Mucosa of rectum (tissue), 2 donors: ENCODE data around the gene SAMD4A.

Source experiments
- H3K27ac ChIP-seq, 2 donors: one replicate each; pipeline ENCODE4 v1.7.0; 2013; ENCODE audit warnings: inconsistent platforms in 2 of 2, low read depth in 2 of 2, low read length in 2 of 2
- H3K27me3 ChIP-seq, 2 donors: one replicate each; pipeline ENCODE4 v1.7.0; 2013; ENCODE audit warnings: low read length in 2 of 2; ENCODE audit not compliant: control insufficient read depth in 2 of 2, insufficient read depth in 2 of 2
- H3K36me3 ChIP-seq, 2 donors: one replicate each; pipeline ENCODE4 v1.7.0; 2013; ENCODE audit warnings: low read length in 2 of 2; ENCODE audit not compliant: control insufficient read depth in 2 of 2, insufficient read depth in 2 of 2
- H3K4me1 ChIP-seq, 2 donors: one replicate each; pipeline ENCODE4 v1.7.0; 2013; ENCODE audit warnings: low read length in 2 of 2, mild to moderate bottlenecking in 1 of 2; ENCODE audit not compliant: control insufficient read depth in 2 of 2, insufficient read depth in 2 of 2
- H3K4me3 ChIP-seq, 2 donors: one replicate each; pipeline ENCODE4 v1.7.0; 2013; ENCODE audit warnings: low read length in 2 of 2
- H3K9ac ChIP-seq, 2 donors: one replicate each; pipeline ENCODE4 v1.7.0; 2013; ENCODE audit warnings: low read length in 2 of 2, low read depth in 1 of 2, mild to moderate bottlenecking in 1 of 2
- H3K9me3 ChIP-seq, 2 donors: one replicate each; pipeline ENCODE4 v1.7.0; 2013; ENCODE audit warnings: low read length in 2 of 2; ENCODE audit not compliant: control insufficient read depth in 2 of 2
- donor health status: healthy.
- donor health status: Normal muscosa, but diverticular disease.

Gene SAMD4A

GRCh38 chr14:54709444-54709843, 142.5 kb downstream of the SAMD4A start:
- Histone ChIP-seq H3K27me3 (no peaks in the 10 kb centered on the region), H3K27ac (no peak overlapping the region), H3K4me3 (no peak overlapping the region), H3K9ac (no peak overlapping the region), H3K36me3 (no peaks in the 10 kb centered on the region), H3K4me1 (peaks cover 2 to 8% of the 10 kb centered on the region in 2 donors), H3K9me3 (no peaks in the 10 kb centered on the region)

DNA sequence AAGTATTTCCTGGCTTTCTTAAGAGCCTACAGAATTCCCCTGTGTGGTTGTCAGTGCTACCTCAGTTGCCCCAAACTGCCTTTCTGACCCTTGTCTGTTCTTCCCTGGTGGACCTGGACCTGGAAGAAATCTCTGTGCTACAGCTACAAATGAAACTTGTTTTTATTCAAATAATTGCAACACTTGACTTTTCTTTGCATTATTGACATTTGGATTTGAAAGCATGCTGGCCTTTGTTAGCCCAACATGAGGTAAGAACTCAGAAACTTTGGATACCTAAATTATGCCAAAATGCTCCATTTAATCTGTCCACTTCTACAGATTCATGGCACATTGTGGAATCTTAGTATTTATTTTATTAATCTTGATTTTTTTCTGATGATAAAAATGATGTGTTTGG, 142.9 kb downstream of the SAMD4A start:
- Histone ChIP-seq H3K36me3 (no peaks in the 10 kb centered on the region), H3K27ac (no peak overlapping the region), H3K4me1 (peaks cover 2 to 8% of the 10 kb centered on the region in 2 donors), H3K4me3 (no peak overlapping the region), H3K9me3 (no peaks in the 10 kb centered on the region), H3K9ac (no peak overlapping the region), H3K27me3 (no peaks in the 10 kb centered on the region)

GRCh38 chr14:54711312-54711711, 144.4 kb downstream of the SAMD4A start:
- no peak overlapping the region for H3K4me3 ChIP-seq
- peaks cover 2 to 8% of the 10 kb centered on the region in 2 donors for H3K4me1 ChIP-seq
- H3K36me3 ChIP-seq = no peaks in the 10 kb centered on the region
- H3K9me3 ChIP-seq = no peaks in the 10 kb centered on the region
- no peak overlapping the region for H3K27ac ChIP-seq
- H3K27me3 ChIP-seq = no peaks in the 10 kb centered on the region
- no peak overlapping the region for H3K9ac ChIP-seq

GRCh38 chr14:54711812-54712464, 145.0 kb downstream of the SAMD4A start:
- Histone ChIP-seq H3K9me3 (no peaks in the 10 kb centered on the region), H3K27ac (peak overlapping the region; percentile 19 to 62), H3K4me3 (no peak overlapping the region), H3K27me3 (no peaks in the 10 kb centered on the region), H3K36me3 (no peaks in the 10 kb centered on the region), H3K4me1 (peaks cover 2 to 8% of the 10 kb centered on the region in 2 donors), H3K9ac (no peak overlapping the region)

- H3K27ac ChIP-seq = peak overlapping the region; percentile 19 to 62
- H3K36me3 ChIP-seq = no peaks in the 10 kb centered on the region
- no peak overlapping the region for H3K4me3 ChIP-seq
- no peaks in the 10 kb centered on the region for H3K27me3 ChIP-seq
- no peaks in the 10 kb centered on the region for H3K9me3 ChIP-seq
- H3K9ac ChIP-seq = no peak overlapping the region
- peaks cover 2 to 8% of the 10 kb centered on the region in 2 donors for H3K4me1 ChIP-seq
These were observed 145.7 kb downstream of the SAMD4A start for GRCh38 chr14:54712465-54713200.

- Histone ChIP-seq H3K36me3 (no peaks in the 10 kb centered on the region), H3K4me1 (peaks cover 2 to 8% of the 10 kb centered on the region in 2 donors), H3K27me3 (no peaks in the 10 kb centered on the region), H3K9me3 (no peaks in the 10 kb centered on the region), H3K27ac (no peak overlapping the region), H3K4me3 (no peak overlapping the region), H3K9ac (no peak overlapping the region)
These were observed 146.5 kb downstream of the SAMD4A start for GRCh38 chr14:54713379-54713778.

DNA sequence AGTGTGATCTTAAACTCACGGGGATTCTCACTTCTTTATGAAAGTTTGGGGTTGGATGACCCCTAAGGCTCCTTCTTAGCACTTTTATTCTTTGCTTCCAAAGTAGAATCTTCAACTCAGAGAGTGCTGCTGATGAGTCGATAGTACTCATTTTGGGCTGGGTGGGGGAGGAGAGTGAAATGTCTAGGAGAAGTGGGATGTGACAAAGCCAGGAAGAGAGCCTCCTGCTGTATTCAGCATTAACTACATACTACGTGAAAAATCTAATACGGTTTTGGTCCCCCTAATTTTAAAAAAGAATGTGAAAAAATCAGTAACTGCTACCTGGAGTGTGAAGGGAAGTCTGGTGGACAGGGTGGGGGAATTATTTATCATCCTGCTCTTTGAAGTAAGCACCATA, 148.3 kb downstream of the SAMD4A start:
- no peaks in the 10 kb centered on the region for H3K9me3 ChIP-seq
- no peak overlapping the region for H3K27ac ChIP-seq
- H3K4me3 ChIP-seq = no peak overlapping the region
- H3K4me1 ChIP-seq = peaks cover 2 to 8% of the 10 kb centered on the region in 2 donors
- no peaks in the 10 kb centered on the region for H3K27me3 ChIP-seq
- H3K36me3 ChIP-seq = no peaks in the 10 kb centered on the region
- H3K9ac ChIP-seq = no peak overlapping the region

DNA sequence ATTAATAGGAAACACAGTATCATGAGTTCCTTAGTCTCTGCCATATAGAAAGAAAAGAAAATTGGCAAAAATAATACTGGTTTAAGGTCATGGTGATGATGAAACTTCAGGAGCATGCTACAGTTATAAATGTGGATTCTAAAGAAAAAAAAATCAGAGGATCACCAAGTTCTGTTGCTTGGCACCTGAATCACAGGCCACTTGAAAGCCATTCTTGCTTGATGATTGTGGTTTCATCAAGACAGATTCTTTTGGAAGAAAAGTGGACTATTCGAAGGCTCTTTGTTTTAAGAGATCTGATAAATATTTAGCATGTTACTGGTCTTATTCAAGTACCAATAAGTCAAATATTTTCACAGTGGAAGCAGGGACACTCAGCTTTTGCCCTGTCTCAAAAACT, 148.9 kb downstream of the SAMD4A start:
- no peak overlapping the region for H3K27ac ChIP-seq
- no peak overlapping the region for H3K4me3 ChIP-seq
- no peaks in the 10 kb centered on the region for H3K36me3 ChIP-seq
- H3K4me1 ChIP-seq = peaks cover 2 to 8% of the 10 kb centered on the region in 2 donors
- no peak overlapping the region for H3K9ac ChIP-seq
- H3K27me3 ChIP-seq = no peaks in the 10 kb centered on the region
- H3K9me3 ChIP-seq = no peaks in the 10 kb centered on the region

DNA sequence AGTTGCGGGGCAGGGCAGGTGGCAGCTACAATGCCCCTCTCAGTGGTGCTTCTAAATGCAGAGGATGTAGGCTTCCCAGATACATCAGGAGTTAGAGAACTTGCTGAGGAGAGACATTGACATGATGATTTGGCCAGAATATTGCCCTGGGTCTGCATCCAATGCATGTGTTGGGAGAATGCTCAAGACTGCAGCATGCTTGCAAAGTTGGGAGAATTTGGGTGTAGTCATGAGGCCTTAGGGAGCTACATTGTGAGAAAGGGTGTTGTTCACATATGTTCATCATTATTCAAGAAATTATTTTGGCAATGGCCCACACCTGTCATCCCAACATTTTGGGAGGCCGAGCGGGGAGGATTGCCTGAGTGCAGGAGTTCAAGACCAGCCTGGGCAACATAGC, 149.9 kb downstream of the SAMD4A start:
- Histone ChIP-seq H3K9me3 (no peaks in the 10 kb centered on the region), H3K9ac (no peak overlapping the region), H3K36me3 (no peaks in the 10 kb centered on the region), H3K27me3 (no peaks in the 10 kb centered on the region), H3K4me3 (no peak overlapping the region), H3K4me1 (peaks cover 0 to 8% of the 10 kb centered on the region in 2 donors), H3K27ac (no peak overlapping the region)

- Histone ChIP-seq H3K4me1 (peaks cover 0 to 3% of the 10 kb centered on the region in 2 donors), H3K27ac (no peak overlapping the region), H3K4me3 (no peak overlapping the region)
These were observed 151.1 kb downstream of the SAMD4A start for GRCh38 chr14:54718046-54718445.

More at GRCh38 chr14:54718046-54718445, 151.1 kb downstream of the SAMD4A start:
- Histone ChIP-seq H3K27me3 (no peaks in the 10 kb centered on the region), H3K9ac (no peak overlapping the region), H3K36me3 (no peaks in the 10 kb centered on the region), H3K9me3 (no peaks in the 10 kb centered on the region)
